ENCODE data around the gene ARHGEF28. TPM values are rescaled to one million over a fixed set of nuclear protein-coding genes. Genes with fewer than 3 reads are reported as not detected.

Gene ARHGEF28
- total and polyA plus RNA-seq, 10 of the 15 experiments (the other 5 are each of a cell fraction or from before 2014, with no cell fraction given) = 0.10 to 0.72 (median 0.22) TPM; not detected in 2

GRCh38 chr5:73620334-73620687, 5.7 kb upstream of the ARHGEF28 start:
- ChIA-PET CTCF (interaction anchor here (1.7 kb wide), 1 partner anchor 23 kb away, joined by 6 read pairs; no protein-coding TSS in a partner anchor), POLR2A (no interaction called here), RAD21 (ENCODE audit: unreplicated experiment) (no interaction called here), SMC1A (ENCODE audit: uncharacterized antibody, unreplicated experiment) (no interaction called here)
- H2AFZ ChIP-seq (ENCODE audit: control insufficient read depth, low read depth, low read length) = no peak overlapping the region
- no peak overlapping the region for H3K4me3 ChIP-seq
- no peaks in the 10 kb centered on the region for H3K9me3 ChIP-seq (replicated peaks; ENCODE audit: control insufficient read depth, insufficient read depth, low read length)
- H4K20me1 ChIP-seq (ENCODE audit: control insufficient read depth, insufficient read depth) = no peaks in the 10 kb centered on the region
- BruUV-seq (replicated peaks) = no TSS peak
- H3K4me2 ChIP-seq (ENCODE audit: control insufficient read depth, insufficient read depth) = no peak overlapping the region
- in situ Hi-C loops (cut with MboI) (no loop called here), intact Hi-C loops (cut with micrococcal nuclease; ENCODE audit: unreplicated experiment) (no loop called here)
- 0% methylated on average over 1 of the region's 1 CpG for WGBS (ENCODE audit: insufficient coverage, insufficient replicate concordance, low lambda C conversion rate, missing lambda C conversion rate)
- H3K4me1 ChIP-seq (ENCODE audit: control insufficient read depth, insufficient read depth, low read length) = peaks cover 7% of the 10 kb centered on the region
- FAIRE-seq (no peak), ATAC-seq (no peak), DNase-seq (ENCODE audit: low read depth, low spot score) (no peak)
- no peaks in the 10 kb centered on the region for H3K27me3 ChIP-seq (replicated peaks in 1 of 2; ENCODE audit: control insufficient read depth in 2 of 2, insufficient read depth in 2 of 2, low read length in 1 of 2)
- no peaks in the 10 kb centered on the region for H3K36me3 ChIP-seq (ENCODE audit: control insufficient read depth in 2 of 2, insufficient read depth in 2 of 2, low read length in 1 of 2)
- H3K27ac ChIP-seq (ENCODE audit: control insufficient read depth, insufficient read depth) = no peak overlapping the region
- H3K79me2 ChIP-seq (ENCODE audit: control insufficient read depth, insufficient read depth, low read length) = no peaks in the 10 kb centered on the region
- no peak for TF ChIP-seq MYB (IDR thresholded peaks at IDR 0.05; ENCODE audit: borderline replicate concordance, low read depth, low read length)
- no peak for TF ChIP-seq YBX1 (IDR thresholded peaks at IDR 0.05)
- TF ChIP-seq SREBF1 (IDR thresholded peaks at IDR 0.05; ENCODE audit: low read length) = no peak
- H3K9ac ChIP-seq (ENCODE audit: control insufficient read depth, insufficient read depth, low read length) = no peak overlapping the region

GRCh38 chr5:73623060-73623459, 2.9 kb upstream of the ARHGEF28 start:
- in situ Hi-C loops (cut with MboI) (no loop called here), intact Hi-C loops (cut with micrococcal nuclease; ENCODE audit: unreplicated experiment) (no loop called here)
- no peak overlapping the region for H3K4me3 ChIP-seq
- H3K79me2 ChIP-seq (ENCODE audit: control insufficient read depth, insufficient read depth, low read length) = no peaks in the 10 kb centered on the region
- RAD21 ChIA-PET (ENCODE audit: unreplicated experiment) = interaction anchor here (0.8 to 4.4 kb wide), 3 partner anchors 70 to 168 kb away, joined by 3 to 32 read pairs (median 4); no protein-coding TSS in a partner anchor
- CTCF ChIA-PET = interaction anchor here (2.5 to 3.9 kb wide), 2 partner anchors 26 to 71 kb away, joined by 9 to 11 read pairs; no protein-coding TSS in a partner anchor
- no peaks in the 10 kb centered on the region for H3K36me3 ChIP-seq (ENCODE audit: control insufficient read depth in 2 of 2, insufficient read depth in 2 of 2, low read length in 1 of 2)
- H3K9me3 ChIP-seq (replicated peaks; ENCODE audit: control insufficient read depth, insufficient read depth, low read length) = no peaks in the 10 kb centered on the region
- DNase-seq (ENCODE audit: low read depth, low spot score) = no peak
- H4K20me1 ChIP-seq (ENCODE audit: control insufficient read depth, insufficient read depth) = no peaks in the 10 kb centered on the region
- no peak overlapping the region for H3K27ac ChIP-seq (ENCODE audit: control insufficient read depth, insufficient read depth)
- WGBS (ENCODE audit: insufficient coverage, insufficient replicate concordance, low lambda C conversion rate, missing lambda C conversion rate) = 21% methylated on average over 2 of the region's 2 CpGs
- H3K9ac ChIP-seq (ENCODE audit: control insufficient read depth, insufficient read depth, low read length) = no peak overlapping the region
- H2AFZ ChIP-seq (ENCODE audit: control insufficient read depth, low read depth, low read length) = no peak overlapping the region
- BruUV-seq (replicated peaks) = no TSS peak
- no peak overlapping the region for H3K4me2 ChIP-seq (ENCODE audit: control insufficient read depth, insufficient read depth)
- ATAC-seq = no peak
- peaks cover 0 to 5% of the 10 kb centered on the region in 2 experiments; a peak in 2 of 4 replicates for H3K27me3 ChIP-seq (replicated peaks in 1 of 2; ENCODE audit: control insufficient read depth in 2 of 2, insufficient read depth in 2 of 2, low read length in 1 of 2)
- H3K4me1 ChIP-seq (ENCODE audit: control insufficient read depth, insufficient read depth, low read length) = no peaks in the 10 kb centered on the region
- no peak for FAIRE-seq
- SMC1A ChIA-PET (ENCODE audit: uncharacterized antibody, unreplicated experiment) = interaction anchor here (1.1 to 2.6 kb wide), 4 partner anchors 10 to 169 kb away, joined by 3 to 9 read pairs (median 5); no protein-coding TSS in a partner anchor
- POLR2A ChIA-PET = interaction anchor here (1.1 to 1.4 kb wide), 2 partner anchors 51 to 67 kb away, joined by 3 read pairs; no protein-coding TSS in a partner anchor
- no peak for TF ChIP-seq CBFB (IDR thresholded peaks at IDR 0.05; ENCODE audit: low read depth)
- TF ChIP-seq REST (IDR thresholded peaks at IDR 0.05; ENCODE audit: low read depth, low read length) = no peak
- no peak for TF ChIP-seq IRF4 (IDR thresholded peaks at IDR 0.05; ENCODE audit: low read depth, low read length)
- TF ChIP-seq POU2F2 (IDR thresholded peaks at IDR 0.05; ENCODE audit: borderline replicate concordance, low read depth, low read length) = no peak
- no peak for TF ChIP-seq SMAD5 (IDR thresholded peaks at IDR 0.05; ENCODE audit: low read depth)
- no peak for TF ChIP-seq KDM1A (IDR thresholded peaks at IDR 0.05; ENCODE audit: borderline replicate concordance)
- no peak for TF ChIP-seq POLR2AphosphoS2 (IDR thresholded peaks at IDR 0.05; ENCODE audit: low read depth, low read length)
- TF ChIP-seq FOXM1 (IDR thresholded peaks at IDR 0.05; ENCODE audit: low read depth, low read length) = no peak
- no peak for TF ChIP-seq ZBTB11 (CRISPR knock-in tag; IDR thresholded peaks at IDR 0.05)

Data from GM12878 (cell line).